ENCODE data around the gene SMTNL1.
"Not testable (repeated sequence)": the region's sequence is repeated elsewhere in the genome, so short reads cannot be mapped to it uniquely, and the experiment has no call there.

The SMTNL1 gene

DNA sequence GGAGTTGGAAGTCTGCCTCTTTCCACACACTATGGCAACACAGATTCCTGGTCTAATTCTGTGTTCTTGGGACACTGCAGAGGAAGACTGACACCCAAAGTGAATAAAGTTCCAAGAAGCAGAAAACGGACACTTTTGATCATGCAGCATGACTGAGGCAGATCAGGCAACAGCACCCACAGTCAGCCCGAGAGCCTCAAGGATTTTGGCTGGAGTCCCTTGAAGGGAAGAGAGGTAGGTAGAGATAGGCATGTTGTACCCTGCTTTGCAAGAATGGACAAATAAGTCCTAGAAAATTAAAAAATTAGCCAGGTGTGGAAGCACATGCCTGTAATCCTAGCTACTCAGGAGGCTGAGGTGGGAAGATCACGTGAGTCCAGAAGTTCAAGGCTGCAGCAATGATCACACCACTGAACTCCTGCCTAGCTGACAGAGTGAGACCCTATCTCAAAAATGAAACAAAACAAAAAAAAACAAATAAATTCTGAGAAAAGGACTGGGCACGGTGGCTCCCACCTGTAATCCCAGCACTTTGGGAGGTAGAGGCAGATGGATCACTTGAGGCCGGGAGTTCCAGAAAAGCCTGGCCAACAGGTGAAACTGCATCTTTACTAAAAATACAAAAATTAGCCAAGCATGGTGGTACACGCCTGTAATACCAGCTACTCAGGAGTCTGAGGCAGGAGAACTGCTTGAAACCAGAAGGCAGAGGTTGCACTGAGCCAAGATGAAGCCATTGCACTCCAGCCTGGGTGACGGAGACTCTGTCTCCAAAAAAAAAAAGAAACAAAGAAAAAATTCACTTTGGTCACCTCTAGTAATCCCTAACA, 28.8 kb upstream of the SMTNL1 start:
- no peak for DNase-seq (ENCODE audit: low read depth in 2 of 2)

DNA sequence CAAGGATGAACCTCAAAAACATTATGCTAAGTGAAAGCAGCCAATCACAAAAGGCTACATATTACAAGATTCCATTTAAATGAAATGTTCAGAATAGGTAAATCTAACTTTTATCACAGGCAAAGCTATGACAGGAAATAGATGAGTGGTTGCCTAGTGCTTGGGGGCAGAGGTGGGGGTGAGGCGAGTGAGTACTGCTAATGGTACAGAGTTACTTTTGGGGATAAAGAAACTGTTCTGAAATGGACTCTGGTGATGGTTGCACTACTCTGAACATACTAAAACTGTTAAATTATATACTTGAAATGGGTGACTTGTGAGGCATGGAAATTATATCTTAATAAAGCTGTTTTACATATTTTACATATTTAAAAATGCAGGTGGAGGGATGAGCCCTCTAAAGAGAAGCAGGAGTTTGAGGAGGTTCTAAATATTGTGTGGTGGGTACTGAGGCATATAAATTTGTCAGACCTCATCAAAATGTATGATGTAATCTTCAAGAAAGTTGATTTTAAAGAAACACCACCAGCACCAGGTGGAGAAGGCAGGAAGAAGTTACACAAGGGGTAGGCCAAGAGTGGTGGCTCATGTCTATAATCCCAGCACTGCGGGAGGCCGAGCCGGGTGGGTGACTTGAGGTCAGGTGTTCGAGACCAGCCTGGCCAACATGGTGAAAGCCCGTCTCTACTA, 25.5 kb upstream of the SMTNL1 start:
- DNase-seq (ENCODE audit: low read depth in 2 of 2): no peak

DNA sequence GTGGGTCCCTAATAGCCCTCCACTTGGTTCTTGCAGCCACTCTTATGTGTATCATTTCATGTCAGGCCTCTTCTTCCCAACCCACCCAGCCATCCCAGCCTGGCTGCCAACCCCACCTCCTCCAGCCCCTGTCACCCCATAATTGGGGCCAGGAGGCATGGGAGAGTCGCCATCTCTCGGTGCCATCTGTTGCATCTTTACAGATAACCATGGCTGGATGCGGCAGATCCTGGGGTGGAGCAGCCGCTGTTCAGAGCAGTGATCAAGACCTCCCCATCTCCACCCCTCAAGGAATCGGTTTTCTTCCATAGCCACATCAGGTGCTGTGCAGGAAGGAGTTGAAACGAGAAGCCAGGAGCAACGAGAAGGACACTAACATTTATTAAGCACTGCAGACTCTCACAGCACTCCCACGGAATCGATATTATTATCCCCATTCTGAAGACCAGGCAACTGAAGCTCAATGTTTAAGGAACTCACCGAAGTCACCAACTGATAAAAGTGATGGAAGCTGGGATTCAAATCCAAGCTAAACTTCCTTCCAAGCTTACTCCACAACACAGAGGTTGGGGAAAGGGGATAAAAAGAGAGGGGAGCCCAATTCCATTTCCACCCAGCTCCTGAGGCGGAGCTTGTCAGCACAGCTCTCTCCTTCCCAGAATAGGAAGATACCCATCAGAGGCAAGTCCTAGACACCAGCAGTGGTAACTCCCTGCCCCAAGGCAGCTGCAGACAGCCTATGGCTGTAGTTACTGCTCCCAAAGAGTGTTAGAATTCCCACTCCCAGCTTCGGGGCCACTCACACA, 24.5 kb upstream of the SMTNL1 start:
- no peak for DNase-seq (ENCODE audit: low read depth in 2 of 2)

DNA sequence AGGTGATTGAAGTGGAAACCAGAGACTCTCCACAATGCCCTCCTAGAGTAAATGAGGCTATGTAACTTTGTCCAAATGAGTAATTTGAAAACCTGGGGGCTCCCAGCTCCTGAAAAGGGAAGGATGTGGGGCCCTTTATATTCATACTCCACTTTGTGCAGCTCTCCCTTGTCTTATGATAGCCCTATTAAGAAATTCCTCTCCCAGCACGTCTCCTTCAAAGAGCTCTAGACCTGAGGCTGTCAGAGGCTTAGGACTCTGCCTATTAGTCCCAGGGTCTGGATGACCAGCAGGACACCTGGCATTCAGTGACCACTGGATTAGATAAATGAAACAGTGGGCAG, 24.0 kb upstream of the SMTNL1 start:
- DNase-seq (ENCODE audit: low read depth in 2 of 2): no peak

DNA sequence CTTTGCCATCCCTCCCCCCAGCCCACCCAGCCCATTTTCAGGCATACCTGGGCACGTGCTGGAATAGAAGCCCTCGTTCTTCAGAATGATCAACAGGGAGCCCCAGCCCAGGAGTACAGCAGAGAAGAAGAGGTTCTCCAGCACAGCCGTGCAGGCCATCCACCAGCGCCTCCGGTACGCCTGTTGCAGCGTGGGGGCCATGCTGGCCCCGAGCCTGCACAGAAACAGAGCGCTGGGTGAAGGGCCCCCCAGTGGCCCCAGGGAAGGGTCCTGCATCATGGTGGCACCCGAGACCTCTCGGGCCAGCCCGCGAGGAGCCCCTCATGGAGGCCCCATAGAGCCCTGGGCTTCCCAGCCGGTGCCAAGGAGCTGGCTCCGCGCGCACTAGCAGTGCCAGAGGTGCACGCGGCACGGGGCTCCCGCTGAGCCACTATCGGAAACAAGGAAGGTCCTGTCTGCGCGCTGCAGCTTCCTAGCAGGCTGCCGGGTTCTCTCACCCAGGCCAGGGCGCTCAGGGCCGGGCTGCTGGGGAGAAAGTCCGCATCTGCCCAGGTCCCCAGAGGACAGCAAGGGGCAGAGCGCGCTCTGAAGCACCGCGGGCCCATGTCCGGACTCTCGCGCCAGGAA, 23.4 kb upstream of the SMTNL1 start:
- DNase-seq (ENCODE audit: low read depth in 2 of 2): peak in 1 of 2 donors; percentile 12

DNA sequence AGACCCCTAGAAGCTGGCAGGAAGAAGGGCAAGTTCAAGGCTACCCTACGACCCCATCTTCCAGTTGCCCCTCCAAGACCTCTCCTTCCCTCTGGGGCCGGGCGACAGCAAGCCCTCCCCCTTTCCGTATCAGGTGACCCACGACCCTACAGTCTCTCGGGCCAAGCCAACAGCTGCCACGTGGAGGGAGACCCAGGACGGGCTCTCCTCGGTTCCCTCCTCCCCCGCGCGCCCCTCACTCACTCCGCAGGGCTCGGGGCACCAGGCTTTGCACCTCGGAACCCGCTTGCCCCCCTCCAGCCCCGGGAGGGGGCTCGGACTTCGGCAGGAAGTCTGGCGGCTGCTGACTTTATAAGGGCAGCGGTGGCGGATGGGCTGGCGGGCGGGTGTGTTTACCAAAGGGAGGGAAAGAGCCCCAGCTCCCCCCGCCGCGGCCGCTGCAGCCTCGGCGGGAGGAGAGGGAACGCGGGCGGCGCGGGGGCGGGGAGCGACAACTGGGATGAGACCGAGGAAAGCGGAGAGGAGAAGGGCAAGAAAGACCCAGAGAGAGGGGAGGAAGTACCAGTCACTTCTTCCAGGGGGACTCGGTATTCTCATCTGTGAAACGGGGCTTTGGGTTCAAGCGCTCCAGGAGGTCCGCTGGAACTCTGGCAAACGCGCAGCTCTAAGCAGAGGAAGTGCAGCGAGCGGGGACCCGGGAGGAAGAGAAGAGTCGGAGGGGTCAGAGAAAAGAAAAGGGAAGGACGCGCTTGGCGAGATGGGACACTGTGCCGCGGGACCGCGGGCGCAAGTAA, 22.7 kb upstream of the SMTNL1 start:
- DNase-seq (ENCODE audit: low read depth in 2 of 2): peak; percentile 35 to 40

DNA sequence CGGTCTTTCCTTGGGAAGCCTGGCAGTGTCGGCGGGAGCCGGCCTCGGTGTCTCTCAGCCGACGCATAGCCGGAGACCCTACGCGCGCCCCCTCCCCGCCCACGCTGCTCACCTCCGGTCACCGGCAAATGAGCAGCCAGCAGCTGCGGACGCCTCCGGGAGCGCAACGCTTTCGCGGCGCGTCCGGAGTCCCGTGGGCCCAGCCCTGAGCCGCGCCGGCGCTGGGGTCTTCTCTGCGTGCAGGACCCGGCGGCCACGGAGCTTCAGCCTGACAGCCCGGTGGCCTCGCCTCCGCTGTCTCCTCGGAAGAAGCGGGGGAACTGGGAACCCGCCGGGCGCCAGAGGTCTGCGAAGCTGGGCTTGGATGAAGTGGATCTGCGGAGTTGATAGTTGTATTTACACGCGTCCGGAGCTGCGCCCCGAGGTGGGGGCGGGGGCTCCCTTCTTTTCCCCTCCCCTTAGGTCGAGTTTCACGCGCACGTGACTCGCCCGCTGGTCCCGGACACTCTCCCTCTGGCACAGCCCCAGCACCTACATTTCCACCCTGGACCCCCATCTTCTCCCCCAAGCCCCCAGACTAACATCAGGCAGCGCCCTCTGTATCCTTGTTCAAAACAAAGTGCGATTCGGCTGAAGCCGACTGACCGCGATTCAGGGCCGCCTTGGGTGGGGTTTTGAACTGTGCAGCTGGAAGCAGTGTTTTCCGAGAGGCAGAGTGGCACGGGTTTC, 21.9 kb upstream of the SMTNL1 start, which contains the start of gene SLC43A1:
Gene SLC43A1, minus strand, starts transcription at position 371 of the 729 bp plus-strand sequence. CDS start 1,591 bp downstream, outside the sequence.
- peak in 1 of 2 donors; percentile 19 for DNase-seq (ENCODE audit: low read depth in 2 of 2)

DNA sequence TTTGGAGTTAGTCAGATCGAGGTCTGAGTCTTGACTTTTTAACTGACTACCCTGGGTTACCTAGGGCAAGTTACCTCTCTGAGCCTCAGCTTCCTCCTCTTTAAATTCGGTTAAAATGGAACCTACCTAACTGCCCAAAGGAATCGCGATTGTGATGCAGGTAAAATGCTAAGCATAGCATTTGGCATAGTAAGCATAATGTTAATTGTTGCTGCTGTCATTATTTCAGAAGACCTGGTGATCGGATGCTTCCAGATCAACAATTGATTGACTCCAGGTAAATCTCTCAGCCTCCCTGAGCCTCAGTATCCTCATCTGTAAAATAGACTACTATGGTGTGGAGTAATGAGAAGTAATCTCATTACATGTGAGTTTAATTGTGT, 21.3 kb upstream of the SMTNL1 start:
- DNase-seq (ENCODE audit: low read depth in 2 of 2): no peak

DNA sequence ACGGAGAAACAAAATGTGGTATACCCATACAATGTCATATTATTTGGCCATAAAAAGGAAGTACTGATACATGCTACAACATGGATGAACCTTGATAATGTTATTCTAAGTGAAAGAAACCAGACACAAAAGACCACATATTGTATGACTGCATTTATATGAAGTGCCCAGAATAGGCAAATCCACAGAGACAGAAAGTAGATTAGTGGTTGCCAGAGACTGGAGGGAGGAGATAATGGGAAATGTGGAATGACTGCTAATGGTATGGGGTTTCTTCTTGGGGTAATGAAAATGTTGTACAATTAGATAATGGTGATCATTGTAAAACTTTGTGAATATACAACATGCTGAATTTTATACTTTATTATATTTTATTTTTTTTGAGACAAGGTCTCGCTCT, 16.3 kb upstream of the SMTNL1 start:
- DNase-seq (ENCODE audit: low read depth in 2 of 2): no peak

DNA sequence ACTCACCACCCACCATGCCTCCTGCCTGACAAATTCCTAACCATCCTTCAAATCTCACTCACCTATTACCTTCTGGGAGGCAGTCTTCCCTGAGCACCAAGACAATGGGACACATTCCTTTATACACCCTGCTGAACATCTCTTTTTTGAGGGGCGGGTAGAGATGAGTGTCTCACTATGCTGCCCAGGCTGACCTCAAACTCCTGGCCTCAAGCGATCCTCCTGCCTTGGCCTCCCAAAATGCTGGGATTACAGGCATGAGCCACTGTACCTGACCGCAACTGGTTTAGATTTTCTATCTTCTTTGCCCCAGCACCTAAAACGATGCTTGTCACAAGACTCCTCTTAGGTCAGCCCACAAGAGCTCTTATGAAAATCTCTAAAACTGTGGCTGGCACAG, 14.0 kb upstream of the SMTNL1 start:
- no peak for DNase-seq (ENCODE audit: low read depth in 2 of 2)

DNA sequence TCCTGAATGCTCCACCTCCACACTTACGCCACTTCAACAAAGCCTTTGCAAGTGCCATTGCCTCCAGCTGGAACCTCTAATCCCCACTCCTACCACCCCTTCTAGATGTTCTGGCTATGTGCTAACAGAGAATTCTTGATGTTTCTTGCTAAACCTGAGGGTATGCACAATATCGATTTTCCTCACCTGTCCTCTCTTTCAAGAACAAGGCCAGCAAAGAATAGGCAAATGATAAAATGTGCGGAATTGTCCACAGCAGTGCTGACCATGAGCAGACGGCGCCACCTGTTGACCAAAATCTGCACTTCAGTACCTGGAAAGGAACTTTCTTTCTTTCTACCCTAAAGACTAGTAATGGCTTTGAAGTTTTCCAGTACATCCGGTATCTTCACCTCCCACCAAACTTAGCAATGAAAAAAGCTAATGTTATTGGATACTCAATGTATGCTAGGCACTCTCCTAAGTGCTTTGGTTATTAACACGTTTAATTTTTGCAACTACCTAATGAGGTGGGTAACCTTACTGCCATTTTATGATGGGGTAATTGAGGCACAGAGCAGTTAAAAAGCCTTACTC, 10.3 kb upstream of the SMTNL1 start:
- peak; percentile 46 to 63 for DNase-seq (ENCODE audit: low read depth in 2 of 2)

DNA sequence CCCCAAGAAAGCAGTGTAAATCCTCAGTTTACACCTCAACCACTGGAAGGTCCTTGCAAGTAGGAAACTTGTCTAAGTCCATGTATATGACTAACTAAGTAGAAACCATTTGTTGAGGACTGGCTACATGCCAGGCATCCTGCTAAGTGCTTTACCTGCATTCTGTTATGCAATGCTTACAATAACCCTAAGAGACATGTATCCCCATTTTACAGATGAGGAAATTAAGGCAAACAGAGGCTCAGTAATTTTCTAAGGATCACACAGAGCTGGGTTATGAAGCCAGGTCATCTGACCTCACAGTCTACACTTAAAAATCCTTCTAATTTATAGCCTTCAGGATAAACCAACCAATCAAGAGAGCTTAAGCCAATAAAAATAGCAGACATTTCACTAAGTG, 8.4 kb upstream of the SMTNL1 start:
- no peak for DNase-seq (ENCODE audit: low read depth in 2 of 2)

DNA sequence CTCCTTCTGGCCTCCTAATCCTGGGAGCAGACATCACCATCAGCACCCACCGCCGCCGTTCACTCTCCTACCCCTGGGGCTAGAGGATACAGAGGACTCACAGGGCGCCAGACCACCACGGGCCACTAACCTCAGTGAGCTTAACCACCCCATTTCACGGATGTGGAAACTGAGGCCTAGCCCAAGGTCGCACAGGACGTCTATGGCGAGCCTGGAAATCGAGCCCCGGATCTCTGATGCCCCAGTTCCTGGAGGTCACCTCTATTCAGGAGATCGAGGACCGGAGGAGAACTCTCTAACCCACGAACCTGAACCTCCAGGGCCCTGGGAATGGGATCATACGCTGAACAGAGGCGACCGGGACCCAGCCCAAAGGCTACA, 7.2 kb upstream of the SMTNL1 start:
- no peak for DNase-seq (ENCODE audit: low read depth in 2 of 2)

DNA sequence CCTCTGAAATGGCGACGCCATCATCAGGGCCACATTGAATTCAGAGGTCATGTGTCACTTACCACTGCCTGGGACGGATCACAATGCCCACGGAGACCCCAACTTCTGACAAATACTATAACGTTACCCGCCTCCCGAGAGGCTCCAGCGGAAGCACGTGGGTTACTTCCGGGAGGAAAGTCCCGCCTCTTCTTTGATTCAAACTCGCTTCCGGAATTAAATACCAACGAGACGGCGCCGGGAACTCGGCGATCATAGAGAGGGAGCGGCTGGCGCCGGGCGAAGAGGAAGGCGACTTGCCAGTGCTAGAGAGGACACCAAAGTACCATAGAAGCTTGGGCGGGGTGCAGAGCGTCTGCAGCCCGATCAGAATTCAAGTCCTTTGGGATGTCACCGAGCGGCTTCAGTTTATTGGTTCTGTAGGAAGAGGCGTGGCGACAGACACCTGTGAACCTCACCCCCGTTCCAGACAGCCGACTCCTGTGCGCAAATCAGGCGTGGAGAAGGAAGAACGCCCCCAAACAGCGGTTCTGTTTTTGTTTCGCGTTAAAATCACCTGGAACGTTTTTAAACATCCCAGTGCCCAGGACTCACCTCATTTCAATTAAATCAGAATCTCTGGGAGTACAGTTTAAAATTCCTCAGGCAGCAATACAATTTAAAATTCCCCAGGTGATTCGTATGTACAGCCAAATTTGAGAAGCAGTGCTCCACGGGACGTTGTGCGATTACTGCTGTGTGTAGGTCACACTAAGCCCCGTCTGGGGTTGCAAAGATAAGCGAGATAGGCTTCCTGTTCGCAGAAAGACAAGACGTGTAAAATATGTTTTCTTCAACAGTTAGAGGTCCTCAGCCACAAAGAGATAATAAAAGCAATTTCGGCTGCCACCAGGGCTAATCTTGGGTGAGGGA, 6.5 kb upstream of the SMTNL1 start, which contains the start of gene TIMM10:
Gene TIMM10, minus strand, starts transcription at position 159 of the 912 bp plus-strand sequence. CDS start 565 bp downstream, outside the sequence.
- DNase-seq (ENCODE audit: low read depth in 2 of 2): peak; percentile 80 to 86

DNA sequence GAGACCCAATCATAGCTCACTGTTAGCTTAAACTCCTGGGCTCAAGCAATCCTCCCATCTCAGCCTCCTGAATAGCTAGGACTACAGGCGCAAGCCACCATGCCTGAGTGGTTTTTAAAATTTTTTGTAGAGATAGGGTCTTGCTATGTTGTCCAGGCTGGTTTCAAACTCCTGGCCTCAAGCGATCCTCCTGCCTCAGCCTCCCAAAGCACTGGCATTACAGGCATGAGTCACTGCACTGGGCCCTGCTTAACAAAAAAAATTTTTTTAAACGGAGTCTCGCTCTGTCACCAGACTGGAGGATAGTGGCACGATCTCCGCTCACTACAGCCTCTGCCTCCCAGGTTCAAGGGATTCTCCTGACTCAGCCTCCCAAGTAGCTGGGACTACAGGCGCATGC, 2.9 kb upstream of the SMTNL1 start:
- DNase-seq (ENCODE audit: low read depth in 2 of 2): not testable (repeated sequence)

DNA sequence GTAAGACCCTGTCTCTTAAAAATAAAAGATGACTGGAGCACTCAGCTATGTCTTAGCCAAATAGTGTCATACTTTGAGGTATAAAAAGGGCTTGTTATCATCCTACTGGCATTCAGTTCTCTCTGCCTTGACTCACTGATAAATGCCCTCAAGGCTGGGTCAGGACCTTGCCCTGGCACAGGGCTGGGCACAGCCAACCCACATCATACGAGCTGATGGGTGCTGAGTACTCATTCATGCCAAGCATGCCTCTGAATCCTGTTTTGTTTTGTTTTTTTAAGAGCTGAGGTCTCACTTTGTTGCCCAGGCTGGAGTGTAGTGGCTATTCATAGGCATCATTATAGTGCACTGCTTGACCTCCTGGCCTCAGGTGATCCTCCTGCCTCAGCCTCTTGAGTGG, 1.9 kb downstream of the SMTNL1 start:
- no peak for DNase-seq (ENCODE audit: low read depth in 2 of 2)

DNA sequence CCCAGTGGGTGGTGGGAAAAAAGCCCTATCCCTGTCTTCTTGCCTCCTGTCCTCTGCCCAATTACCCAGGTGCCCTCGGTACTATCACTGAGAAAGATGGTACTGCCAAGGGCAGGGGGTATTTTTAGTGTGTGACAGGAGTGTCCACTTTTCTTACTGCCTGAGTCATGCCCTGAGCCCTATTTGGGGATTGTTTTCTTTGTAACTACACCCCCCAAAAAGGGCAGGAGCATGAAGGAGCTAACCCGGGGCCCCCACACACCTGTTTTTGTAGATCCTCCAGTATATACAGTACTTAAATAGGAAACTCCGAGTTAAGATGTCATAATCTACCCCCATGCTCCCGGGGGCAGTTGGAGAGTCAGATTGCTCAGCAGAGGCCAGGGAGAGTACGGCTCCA, 3.8 kb downstream of the SMTNL1 start:
- no peak for DNase-seq (ENCODE audit: low read depth in 2 of 2)

DNA sequence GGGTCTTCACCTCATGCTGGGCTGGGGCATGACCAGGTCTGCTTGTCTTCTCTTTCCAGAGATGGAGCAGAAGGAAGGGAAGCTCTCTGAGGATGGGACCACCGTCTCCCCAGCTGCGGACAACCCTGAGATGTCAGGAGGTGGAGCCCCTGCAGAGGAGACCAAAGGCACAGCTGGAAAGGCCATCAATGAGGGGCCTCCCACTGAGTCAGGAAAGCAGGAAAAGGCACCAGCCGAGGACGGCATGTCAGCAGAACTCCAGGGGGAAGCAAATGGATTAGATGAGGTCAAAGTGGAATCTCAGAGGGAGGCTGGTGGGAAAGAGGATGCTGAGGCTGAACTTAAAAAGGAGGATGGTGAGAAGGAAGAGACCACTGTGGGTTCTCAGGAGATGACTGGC, 5.2 kb downstream of the SMTNL1 start:
- DNase-seq (ENCODE audit: low read depth in 2 of 2): no peak

DNA sequence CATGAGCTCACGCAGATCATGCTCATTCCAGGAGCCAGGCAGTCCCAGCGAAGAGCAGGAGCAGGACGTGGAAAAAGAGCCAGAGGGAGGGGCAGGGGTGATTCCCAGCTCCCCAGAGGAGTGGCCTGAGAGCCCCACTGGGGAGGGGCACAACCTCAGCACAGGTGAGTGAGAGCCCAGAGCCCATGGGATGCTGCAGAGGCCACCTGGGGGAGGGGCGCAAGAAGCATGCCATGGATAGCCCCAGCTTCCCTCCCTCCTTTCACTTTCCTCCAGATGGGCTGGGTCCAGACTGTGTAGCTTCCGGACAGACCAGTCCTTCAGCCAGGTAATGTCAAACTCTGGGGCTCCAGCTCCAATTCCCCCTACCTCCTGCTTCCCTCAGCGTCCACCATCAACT, 6.2 kb downstream of the SMTNL1 start:
- DNase-seq (ENCODE audit: low read depth in 2 of 2): no peak

Measured in stimulated activated CD8-positive, alpha-beta memory T cell treated with anti-CD3 and anti-CD28 coated beads, Interleukin-2, amount 100 ng/mL, for 48 hours (primary cell).